ENCODE data around the gene ITSN2.
"Not testable (repeated sequence)": the region's sequence is repeated elsewhere in the genome, so short reads cannot be mapped to it uniquely, and the experiment has no call there.

The ITSN2 gene

GRCh38 chr2:24360050-24360962 is at the start of gene ITSN2:
Gene ITSN2 (minus strand): TSS chr2:24360536. CDS start chr2:24328082, 32,454 bp downstream.
- DNase-seq, result peak in 51 of 56 donors; percentile 13 to 79 (median 52)

GRCh38 chr2:24409171-24409570 is 48.8 kb upstream of the ITSN2 start:
- DNase-seq, result no peak

GRCh38 chr2:24408704-24409103 is 48.4 kb upstream of the ITSN2 start:
- not testable (repeated sequence) for DNase-seq

GRCh38 chr2:24404491-24404921 is 44.2 kb upstream of the ITSN2 start:
- DNase-seq, result peak in 2 of 56 donors; percentile 29 to 36

- no peak for DNase-seq
These were observed 43.5 kb upstream of the ITSN2 start for GRCh38 chr2:24403832-24404212.

- no peak for DNase-seq
These were observed 43.0 kb upstream of the ITSN2 start for GRCh38 chr2:24403168-24403831.

GRCh38 chr2:24402242-24403097 is 42.1 kb upstream of the ITSN2 start:
- DNase-seq, result peak in 6 of 56 donors; percentile 6 to 31 (median 14)

GRCh38 chr2:24400207-24400907 is 40.0 kb upstream of the ITSN2 start:
- DNase-seq, result peak in 4 of 56 donors; percentile 2 to 54 (median 24)

- DNase-seq, result no peak
These were observed 39.3 kb upstream of the ITSN2 start for GRCh38 chr2:24399434-24400206.

GRCh38 chr2:24394998-24395397 is 34.7 kb upstream of the ITSN2 start:
- DNase-seq, result no peak

GRCh38 chr2:24392542-24393059 is 32.3 kb upstream of the ITSN2 start:
- no peak for DNase-seq

GRCh38 chr2:24385366-24385765 is 25.0 kb upstream of the ITSN2 start:
- DNase-seq, result no peak

- peak in 29 of 56 donors; percentile 3 to 76 (median 26) for DNase-seq
These were observed 22.2 kb upstream of the ITSN2 start for GRCh38 chr2:24382363-24383073.

- DNase-seq, result no peak
These were observed 20.5 kb upstream of the ITSN2 start for GRCh38 chr2:24380820-24381219.

- no peak for DNase-seq
These were observed 15.2 kb upstream of the ITSN2 start for GRCh38 chr2:24375349-24376087.

- DNase-seq, result no peak
These were observed 14.0 kb upstream of the ITSN2 start for GRCh38 chr2:24374301-24374700.

GRCh38 chr2:24372033-24372432 is 11.7 kb upstream of the ITSN2 start:
- no peak for DNase-seq

- DNase-seq, result no peak
These were observed 5.5 kb upstream of the ITSN2 start for GRCh38 chr2:24365826-24366225.
